HT1080 (cell line): Measurements from ENCODE around the gene SRBD1. TPM values are rescaled to one million over a fixed set of nuclear protein-coding genes. Genes with fewer than 3 reads are reported as not detected.

ENCODE experiments used
- DNase-seq: peaks from one replicate; pipeline ENCODE4 v3.0.0-alpha.2; 2015; ENCODE audit warnings: low read depth
- polyA plus RNA-seq, 2 experiments: library from polyadenylated mRNA; depleted of rRNA; stranded (reverse); fragments of >200 nt; gene quantifications; 2 replicates each; pipeline ENCODE4 v1.2.3, GENCODE V29; 2015
- total RNA-seq: library from RNA; depleted of rRNA; stranded (reverse); fragments of >200 nt; shearing (Covaris generic); gene quantifications from 2 replicates; pipeline ENCODE4 v1.2.3, GENCODE V29; 2014; rRNA removed

Gene SRBD1, protein sequence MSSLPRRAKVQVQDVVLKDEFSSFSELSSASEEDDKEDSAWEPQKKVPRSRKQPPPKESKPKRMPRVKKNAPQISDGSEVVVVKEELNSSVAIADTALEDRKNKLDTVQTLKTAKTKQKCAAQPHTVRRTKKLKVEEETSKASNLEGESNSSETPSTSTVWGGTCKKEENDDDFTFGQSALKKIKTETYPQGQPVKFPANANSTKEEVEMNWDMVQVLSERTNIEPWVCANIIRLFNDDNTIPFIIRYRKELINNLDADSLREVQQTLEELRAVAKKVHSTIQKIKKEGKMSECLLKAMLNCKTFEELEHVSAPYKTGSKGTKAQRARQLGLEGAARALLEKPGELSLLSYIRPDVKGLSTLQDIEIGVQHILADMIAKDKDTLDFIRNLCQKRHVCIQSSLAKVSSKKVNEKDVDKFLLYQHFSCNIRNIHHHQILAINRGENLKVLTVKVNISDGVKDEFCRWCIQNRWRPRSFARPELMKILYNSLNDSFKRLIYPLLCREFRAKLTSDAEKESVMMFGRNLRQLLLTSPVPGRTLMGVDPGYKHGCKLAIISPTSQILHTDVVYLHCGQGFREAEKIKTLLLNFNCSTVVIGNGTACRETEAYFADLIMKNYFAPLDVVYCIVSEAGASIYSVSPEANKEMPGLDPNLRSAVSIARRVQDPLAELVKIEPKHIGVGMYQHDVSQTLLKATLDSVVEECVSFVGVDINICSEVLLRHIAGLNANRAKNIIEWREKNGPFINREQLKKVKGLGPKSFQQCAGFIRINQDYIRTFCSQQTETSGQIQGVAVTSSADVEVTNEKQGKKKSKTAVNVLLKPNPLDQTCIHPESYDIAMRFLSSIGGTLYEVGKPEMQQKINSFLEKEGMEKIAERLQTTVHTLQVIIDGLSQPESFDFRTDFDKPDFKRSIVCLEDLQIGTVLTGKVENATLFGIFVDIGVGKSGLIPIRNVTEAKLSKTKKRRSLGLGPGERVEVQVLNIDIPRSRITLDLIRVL
- total RNA-seq, result 17.0 and 19.0 TPM in 2 replicates
- polyA plus RNA-seq (2015; cell fraction: cytosol; rRNA removed), result 13.4 and 14.0 TPM in 2 replicates
- 21.1 and 30.2 TPM in 2 replicates for polyA plus RNA-seq (2015; cell fraction: nucleus; rRNA removed)

DNA sequence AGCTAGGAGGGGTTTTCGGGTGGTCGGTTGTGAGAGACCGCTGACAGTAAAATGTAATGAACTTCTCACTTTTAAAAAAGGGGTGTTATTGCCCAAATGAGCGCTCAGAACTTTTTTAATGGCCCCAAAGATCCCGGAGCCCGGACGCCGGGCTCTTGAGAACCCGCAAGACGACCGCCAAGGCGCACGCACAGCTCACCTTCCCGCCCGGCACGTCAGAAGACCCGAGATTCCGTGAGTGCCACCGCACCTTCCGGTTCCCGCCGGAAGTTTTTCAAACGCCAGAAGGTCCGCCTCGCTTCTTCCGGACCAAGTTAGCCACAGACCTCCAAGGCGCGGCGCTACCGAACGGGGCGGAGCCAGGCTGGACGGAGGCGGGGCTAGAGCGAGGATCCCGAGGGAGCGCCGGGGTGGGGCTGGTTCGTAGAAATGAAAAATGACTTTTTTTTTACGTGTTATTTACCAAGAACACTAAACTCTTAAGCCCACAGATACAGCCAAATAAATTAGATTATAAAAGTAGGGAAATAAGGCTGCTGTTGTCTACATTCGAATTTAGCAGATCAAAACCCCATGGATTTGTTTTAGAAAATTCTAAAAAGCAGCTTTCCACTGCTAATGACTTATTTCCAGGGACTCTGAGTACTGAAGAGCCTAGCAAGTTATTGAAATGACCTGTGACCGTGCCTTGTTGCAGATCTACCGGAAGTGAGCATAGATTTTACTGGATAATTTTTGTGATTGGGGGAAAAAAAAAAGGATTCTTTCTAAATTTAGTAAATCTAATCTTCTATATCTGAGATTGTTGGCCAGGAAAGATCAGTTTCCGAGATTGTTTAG, at the start of gene SRBD1:
SRBD1 (minus strand) TSS at position 248 of the 840 bp plus-strand sequence. CDS start 5,826 bp downstream, outside the sequence.
- DNase-seq, result peak; percentile 95

DNA sequence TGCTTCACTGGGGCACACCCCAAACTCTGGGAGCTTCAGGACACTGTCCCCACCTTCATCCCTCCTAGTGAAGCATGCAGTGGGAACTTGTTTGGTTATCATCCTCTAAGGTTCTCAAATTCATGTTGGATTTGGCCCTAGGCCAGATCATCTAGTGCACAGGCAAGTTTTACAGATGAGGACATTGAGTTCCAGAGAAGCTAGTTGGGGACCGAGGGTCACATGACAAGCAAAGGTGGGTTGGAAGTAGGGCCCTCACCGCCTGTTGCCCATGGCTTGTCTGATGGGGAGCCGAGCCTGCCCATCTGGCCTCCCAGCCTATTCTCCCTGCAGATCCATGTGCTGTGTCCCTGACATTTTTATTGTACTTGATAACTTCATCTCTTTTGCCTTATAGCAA, 43.2 kb upstream of the SRBD1 start:
- DNase-seq, result no peak

DNA sequence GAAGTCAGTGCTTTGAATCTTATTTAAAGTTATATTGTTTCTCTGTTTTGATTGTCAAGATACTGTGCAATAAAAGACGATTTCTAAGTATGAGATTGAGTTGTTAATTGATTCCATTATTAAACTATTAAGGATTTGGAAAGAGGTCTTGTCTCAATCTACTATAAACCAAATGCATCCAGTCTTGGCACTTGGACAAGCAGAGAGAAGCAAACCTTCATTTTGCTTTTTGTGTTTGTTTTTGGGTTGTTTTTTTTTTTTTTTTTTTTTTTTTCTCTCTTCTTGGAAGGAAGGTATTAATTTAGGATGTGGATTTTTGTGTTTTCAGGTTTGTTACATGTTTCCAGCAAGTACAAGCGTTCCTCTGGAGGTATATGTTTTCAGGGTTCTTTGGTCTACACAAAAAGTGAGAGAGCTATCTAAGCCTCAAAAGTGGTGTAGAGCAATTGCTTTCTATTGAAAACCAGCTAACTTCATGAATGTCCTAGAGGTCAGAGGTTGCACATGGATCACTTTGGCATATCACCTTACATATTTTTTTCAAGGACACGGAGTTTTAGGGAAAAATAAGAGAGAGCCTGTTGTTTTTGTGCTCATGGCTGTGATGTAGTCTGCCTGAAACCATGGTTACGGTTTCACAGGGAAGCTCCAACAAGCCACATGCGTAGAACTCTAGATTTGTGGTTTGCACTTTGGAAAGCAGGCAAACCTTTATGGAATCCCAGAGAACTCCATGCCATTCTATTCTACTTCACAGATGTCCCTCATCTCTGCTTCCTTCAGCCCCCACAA, 42.3 kb upstream of the SRBD1 start:
- no peak for DNase-seq

DNA sequence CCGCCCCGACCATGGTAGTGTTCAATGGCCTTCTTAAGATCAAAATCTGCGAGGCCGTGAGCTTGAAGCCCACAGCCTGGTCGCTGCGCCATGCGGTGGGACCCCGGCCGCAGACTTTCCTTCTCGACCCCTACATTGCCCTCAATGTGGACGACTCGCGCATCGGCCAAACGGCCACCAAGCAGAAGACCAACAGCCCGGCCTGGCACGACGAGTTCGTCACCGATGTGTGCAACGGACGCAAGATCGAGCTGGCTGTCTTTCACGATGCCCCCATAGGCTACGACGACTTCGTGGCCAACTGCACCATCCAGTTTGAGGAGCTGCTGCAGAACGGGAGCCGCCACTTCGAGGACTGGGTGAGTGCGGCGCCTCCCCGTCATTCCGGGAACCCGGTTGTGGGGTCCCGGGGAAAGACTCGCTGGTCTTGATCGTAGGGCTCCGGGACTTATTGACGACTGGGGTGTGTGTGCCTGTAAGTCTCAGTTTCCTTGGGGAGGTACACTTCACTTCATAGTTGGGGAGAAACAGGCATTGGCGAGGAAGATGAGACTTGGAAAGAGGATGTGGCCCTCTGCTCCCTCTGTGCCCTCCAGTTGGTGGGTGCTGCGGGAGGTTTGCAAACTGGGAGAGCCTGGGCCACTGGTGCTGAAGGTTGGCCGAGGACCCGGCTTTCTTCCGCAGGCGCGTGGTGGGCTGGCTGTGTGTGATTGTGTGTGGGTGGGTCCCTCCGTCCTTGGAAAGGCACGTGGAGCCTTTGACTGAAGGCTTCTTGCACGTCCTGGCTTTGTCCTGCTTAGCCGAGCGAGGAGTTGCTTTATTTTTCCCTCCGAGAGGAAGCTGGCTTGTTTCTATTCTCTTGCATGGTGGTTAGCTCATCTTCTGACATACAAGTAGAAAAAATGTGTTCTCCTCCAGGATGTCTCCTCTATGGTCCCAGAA, 41.3 kb upstream of the SRBD1 start:
- DNase-seq, result no peak

DNA sequence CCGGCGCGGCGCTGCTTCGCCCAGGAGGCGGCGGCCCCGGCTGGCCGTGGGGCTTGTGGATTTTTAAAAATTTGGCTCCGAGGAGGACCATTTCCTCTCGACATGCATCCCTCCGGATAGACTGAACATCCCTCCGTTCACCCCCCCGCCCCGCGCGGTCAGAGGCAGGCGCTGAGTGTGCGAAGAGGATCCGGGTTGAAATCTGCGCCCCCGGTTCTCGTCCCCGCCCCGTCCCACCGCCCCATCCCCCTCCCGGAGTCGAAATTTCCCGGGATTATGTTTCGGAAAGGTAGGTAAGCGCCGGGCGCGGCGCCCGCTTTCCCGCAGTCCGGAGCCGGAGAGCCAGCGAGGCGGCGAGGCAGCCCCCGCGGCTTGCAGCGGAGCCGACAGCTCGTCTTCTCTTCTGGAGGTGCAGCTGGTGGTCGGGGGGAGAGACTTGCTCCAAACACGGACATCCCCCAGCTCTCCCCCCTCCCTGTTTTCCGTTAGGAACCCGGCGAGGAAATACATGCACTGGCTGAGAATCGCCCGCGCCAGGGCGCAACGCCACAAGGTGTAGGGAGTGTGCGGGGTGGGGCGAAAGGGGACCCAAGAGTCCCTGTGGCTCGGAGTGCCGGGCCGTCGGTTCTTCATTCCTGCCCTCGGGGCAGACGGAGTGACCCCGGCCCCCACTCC, 40.5 kb upstream of the SRBD1 start, which contains the start of gene PRKCE:
PRKCE (plus strand) TSS at position 261 of the 675 bp plus-strand sequence.
- no peak for DNase-seq

DNA sequence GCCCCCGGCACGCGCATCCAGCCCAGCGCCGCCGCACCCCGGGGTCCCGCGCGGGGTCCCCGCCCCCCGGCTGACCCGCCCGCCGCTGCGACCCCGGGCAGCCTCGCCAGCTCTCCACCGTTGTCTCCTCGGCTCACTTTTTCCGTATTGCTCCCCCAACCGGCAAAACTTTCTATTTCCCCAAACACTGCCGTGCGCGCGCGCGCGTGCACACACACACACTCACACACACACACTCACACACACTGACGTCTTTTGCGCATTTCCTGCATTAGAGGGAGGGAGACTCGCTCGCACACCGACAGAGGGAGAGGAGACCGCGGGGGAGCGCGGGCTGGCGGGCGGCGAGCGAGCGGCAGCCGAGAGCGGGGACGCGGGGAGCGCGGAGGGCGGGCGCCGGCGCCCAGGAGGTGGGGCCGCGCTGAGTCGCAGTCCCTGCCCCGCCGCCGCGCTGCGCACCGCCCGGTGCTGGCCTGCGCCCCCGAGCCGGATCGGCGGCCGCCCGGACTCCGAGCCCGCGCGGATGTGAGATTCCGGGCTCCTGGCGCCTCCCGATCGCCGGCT, 39.9 kb upstream of the SRBD1 start:
- peak; percentile 93 for DNase-seq

DNA sequence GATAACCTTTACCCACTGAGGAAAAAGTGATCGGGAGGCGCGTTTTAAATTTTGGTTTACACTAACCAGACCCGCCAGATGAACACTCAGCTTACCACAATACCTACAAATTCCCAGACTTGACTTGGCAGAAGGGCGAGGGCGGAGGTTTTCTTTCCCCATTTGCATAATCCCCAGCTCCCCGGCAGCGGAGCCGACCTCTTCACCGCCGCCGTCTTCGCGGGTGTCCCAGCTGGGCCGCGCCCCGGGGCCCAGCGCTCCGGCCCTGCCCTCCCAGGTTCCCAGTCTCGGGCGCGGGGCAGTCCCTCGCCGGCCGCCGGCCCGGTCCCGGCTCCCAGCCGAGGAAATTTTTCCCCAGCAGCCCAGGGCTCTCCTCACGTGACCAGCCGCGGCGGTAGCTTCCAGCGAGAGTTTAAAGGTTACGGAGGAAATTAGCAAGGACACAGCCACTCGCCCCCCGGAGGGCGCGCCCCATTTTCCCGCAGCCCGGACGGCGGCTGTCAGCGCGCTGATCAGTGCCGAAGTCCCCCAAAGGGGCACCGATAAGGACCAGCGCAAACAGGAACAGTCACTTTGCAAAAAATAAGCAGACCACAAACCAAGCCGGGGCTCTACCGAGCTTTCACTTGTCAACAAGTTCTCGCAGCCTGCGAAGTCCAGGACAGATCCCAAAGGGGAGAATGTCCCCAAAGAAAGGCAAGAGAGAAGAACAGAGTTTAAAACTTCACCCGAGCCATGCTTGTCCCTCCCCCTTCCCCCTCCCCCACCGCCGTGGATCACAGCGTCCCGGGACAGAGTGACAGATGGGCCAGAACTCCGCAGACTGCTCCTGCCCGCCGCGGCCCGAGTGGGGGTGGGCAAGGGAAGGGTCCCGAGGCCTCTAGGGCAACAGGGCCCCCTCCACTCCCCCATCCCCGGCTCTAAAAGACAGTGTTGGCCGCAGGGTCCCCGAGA, 39.1 kb upstream of the SRBD1 start:
- DNase-seq, result peak; percentile 53

DNA sequence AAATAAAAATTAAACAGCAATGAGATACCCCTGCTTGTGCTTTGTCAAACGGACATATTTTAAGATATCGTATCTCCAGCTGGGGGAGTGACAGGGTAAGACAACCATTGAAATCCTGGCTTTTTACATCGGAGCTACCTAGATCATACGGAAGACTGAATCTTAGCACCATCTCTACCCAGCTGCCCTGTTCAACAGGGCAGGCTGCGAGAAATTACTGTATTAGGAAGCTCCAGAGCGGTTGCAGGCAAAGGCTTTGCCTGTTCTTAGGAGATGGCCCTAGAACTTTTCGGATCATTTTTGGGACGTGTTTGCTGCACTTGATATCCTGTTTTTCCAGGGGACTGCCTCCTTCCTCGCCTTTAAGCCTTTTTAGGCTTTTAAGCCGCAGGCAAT, 38.4 kb upstream of the SRBD1 start:
- DNase-seq, result no peak

DNA sequence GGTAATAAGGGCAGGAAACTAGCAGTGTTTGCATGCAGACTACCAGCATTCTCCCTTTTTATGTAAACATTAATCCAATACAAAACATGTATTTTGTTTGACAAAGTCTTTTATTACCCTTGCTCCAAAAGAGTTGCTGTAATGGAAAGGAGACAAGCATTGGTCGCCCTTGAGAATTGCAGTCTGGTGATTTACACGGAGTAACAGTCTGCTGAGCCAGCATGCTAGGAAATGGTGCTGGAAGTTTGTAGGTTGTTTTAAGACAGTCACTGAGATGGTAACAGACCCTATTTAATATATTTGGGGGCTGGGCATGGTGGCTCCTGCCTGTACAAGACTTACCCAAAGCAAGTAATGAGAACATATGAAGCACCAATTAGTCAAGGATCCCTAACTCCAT, 37.6 kb upstream of the SRBD1 start:
- no peak for DNase-seq

DNA sequence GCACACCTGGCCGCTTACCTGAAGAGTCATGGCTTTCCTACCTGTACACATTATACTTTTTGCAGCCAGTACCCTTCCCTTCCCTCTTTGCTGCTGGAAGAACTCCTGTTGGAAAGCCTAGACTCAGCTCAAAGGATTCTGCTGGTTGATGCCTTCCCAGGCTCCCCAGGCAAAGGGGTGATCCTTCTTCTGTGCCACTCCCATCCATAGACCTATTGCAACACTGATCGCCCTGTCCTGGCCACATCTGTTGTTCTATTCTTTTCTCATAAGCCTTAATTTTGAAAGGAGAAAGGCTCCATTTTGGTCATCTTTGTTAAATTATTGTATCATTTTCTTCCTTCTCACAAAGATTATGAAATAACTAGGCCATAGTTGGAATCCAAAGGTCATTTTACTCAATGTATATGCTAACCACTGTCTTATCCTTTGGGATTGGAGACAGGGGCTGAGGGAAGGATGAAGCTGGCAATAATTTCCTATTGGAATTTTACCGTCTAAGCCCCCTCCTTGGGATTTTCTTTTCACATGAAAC, 37.0 kb upstream of the SRBD1 start:
- no peak for DNase-seq

DNA sequence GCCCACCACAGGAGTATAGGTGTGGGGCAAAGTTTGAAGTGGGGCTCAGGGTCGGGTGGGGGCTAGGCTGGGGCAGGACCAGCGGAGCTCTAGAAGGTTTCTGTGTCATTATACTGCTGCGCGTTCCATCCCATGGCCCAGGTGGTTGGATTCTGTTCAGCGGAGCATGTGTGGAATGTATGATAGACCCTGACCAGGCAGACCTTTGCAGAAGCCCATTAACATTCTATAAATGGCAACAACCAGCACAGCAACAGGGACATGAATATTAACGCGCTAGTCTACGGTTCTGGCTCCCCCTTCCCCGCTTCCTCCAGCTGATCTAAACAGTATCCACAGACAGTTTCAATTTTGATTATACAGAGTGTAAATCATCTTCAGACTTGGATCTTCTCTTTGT, 36.3 kb upstream of the SRBD1 start:
- no peak for DNase-seq

DNA sequence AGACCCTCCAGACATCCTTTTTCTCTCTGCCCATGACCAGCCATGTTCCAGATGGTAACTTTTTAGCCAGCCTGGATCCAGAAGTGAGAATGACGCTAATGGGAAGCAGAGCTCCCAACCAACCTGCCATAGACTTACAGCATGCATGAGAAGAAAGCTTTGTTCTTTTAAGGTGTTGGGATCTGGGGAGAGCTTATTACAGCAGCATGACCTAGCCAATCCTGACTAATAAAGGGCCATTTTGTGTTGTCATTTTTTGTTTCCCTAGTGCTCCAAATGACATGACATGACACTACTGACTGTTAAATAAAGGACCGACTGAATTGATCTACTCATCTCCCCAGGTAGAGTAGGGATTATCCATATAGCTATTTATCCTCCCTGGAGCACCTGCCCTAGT, 35.2 kb upstream of the SRBD1 start:
- no peak for DNase-seq

DNA sequence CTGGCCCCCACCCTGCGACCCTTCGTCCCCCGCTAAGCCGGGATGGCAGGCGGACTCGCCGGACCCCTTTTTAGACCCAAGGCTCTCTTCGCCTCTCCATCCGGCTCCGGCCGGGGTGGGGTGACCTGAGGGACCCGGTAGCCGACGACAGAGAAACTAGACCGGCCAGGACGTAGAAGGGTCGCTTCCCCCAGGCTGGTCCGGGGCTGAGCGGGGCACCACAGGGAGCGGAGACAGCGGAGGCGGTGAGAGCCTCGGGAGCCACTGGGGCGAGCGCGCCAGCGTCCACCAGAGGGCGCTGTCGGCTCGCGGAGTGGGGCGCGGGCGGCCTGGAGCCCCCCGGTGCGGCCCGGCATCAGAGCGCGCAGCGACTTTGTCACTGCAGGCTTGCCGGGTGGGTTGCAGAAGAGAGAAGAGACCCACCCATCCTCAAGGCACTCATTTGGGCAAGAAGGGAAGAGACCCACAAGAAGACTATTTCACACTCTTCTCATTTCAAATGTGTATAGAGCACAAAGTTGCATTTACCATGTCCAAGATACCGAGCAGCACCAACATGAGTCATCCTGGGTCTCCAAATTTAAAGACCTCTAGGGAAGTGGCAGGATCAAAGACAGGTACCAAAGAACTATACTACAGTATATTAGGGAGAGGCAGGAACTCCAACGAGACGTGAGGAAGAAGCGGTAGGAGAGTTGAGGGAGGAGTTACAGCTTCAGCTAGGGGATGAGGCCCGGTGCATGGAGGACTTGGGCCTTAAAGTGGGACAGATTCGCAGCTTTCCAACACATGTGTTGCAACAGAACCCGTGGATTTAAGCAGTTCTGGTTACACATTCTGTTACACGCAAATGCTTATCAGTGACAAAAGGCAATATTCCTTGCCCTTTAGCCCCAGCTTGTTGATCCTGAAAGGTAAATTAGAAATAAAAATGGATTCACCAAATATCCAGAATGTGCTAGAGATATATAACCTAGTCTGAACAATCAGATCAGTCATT, 32.8 kb upstream of the SRBD1 start:
- peak; percentile 61 for DNase-seq

DNA sequence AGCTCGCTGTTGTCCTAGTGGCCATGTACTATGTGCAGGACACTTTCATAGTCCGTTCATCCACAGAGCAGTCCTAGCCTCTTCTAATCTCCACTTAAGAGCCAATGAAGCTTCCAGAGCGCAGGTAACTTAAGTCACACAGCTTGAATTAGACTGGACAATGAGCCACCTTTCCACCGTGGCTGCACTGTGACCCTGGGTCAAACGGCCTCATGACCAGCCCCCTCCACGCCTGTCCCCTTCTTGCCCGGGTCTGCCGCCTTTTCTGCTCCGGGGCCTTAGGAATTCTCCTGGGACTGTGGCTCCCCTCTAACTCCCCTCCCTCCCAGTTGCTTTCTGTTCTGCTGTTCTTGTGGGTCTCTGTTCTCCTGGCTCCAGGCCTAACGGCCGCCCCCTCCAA, 32.0 kb upstream of the SRBD1 start:
- DNase-seq, result no peak

DNA sequence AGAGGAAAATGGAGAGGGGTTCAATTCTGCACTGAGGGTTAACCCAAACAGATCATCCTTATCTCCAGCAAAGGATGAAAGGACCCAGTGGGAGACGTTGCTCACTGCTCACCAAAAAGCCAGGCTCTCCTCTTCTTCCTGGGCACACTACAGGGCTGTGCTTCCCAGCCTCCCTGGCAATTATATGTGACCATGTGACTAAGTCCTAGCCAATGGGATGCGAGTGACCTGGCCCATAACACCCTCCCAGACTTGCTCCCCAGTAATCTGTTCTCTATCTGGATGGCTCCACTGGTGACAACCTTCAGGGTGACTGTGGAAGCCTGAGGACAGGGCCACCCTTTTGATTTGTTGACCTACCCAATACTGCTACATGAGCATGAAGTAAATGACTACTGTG, 29.5 kb upstream of the SRBD1 start:
- DNase-seq, result no peak
